Frontal cortex (tissue), 4 donors: Measurements from ENCODE around the gene VAV2. TPM values are rescaled to one million over a fixed set of nuclear protein-coding genes. Genes with fewer than 3 reads are reported as not detected.

Experiments
- DNase-seq, 2 donors: peaks; one replicate each; pipeline ENCODE4 v3.0.0; 2012; ENCODE audit warnings: low spot score in 2 of 2
- FAIRE-seq: peaks from 2 replicates; lab custom pipeline; 2012; peaks lifted over from hg19 to GRCh38; lab: Jason Lieb, UNC
- total RNA-seq: library from RNA; depleted of rRNA; stranded (reverse); fragments of >200 nt; gene quantifications from one replicate; pipeline ENCODE4 v1.2.3, GENCODE V29; 2014
- donor health status: control.
- donor health status: control.
- donor health status: control.

Gene VAV2
- total RNA-seq, 1 donor from 2014 or later = 31.0 TPM

- FAIRE-seq = no peak
- no peak for DNase-seq
Observed at GRCh38 chr9:133945977-133946753, 46.0 kb downstream of the VAV2 start.

GRCh38 chr9:133945314-133945975 is 46.7 kb downstream of the VAV2 start:
- no peak for DNase-seq
- FAIRE-seq = no peak

DNA sequence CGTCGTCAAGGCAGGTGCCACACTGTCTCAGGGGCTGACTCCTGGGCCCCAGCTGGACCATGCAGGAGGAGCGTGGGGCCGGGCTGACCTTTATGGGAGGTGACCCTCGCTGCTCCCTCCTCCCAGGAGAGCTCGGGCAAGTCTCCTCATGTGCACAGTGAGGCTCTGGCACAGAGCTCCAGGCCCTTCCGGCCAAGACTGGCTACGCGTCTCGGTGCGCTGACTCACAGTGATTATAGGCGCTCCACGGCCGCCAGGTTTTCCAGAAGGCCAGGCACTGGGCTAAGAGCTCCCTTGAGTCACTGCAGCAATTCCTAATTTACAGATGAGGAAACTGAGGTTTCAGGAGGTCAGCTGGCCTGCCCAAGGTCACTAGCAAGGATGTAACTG is 47.4 kb downstream of the VAV2 start:
- no peak for DNase-seq
- FAIRE-seq = no peak

DNA sequence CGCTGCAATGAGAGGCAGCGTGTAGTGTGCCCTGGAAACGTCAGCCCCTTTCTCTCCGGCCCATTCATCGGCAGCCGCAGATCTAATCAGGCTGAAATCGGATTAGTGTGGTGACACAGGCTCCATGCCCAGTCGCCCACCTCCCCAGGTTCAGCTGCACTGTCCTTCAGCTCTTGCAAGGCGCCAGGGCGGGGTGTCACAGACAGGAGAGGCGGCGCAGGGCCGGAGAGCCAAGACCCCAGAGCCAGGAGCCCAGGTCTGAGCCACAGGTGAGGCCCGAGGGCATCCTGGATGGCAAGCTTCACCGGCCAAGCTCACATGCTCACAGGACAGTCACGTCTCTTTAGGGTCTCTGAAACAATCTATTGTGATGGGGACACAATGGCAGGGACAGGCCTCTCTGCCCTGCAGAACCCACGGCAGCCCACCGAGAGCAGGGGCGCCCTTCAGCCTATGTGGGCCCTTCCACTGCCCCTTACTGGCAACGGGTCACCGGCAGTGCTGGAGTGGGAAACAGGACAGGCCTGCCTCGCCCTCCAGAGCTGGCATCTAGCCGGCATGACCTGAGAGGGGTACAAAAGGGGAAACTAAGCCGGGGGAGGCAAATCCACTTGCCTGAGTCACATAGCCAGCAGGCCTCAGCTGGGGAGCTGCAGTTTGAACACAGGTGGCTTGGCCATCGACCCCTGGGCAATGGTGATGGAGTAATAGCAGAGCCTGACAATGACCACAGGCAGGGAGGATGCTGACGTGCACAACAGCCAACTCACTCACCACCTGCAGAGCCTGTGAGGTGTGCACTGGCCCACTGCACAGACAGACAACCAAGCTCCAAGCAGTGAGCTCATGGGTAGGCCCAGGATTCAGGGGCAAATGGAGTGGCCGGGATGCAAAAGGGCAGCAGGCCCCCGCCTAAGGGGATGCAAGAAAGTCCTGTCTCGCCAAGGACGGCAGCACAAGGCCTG is 48.1 kb downstream of the VAV2 start:
- DNase-seq (no peak), FAIRE-seq (no peak)

- FAIRE-seq (no peak), DNase-seq (no peak)
Observed at GRCh38 chr9:133943036-133943780, 48.9 kb downstream of the VAV2 start.

DNA sequence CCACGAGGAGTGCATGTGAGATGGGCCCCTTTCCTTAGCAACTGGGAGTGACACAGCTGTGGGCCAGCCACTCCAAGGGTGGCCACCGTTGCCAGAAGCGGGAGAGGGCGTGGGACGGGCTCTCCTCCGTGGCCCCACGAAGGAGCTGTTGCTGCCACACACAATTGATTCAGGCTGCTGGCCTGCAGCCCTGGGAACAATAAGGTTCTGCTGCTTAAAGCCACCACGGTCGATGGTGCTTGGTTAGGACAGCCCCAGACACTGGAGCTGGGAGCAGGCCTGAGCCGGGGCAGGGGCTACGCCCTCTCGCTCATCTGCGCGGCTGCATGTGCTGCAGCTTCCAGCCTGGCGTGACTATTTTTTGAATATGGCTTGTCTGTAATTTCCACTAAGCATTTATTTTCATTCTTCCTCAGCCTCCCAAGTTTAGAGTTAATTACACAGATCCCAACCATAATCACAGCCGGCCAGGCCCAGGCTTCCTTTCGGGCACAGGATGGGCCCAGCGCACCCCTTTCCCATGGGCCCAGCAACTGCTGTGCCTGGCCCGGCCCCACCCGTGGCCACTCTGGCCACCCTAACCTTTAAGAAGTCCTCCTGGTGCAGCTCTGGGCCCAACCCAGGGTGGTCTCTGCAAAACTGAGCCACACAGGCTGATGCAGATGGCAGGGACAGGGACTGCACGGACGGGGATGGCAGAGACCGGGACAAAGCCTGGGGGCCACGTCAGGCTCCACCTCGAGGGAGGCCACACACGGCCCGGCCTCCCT is 49.7 kb downstream of the VAV2 start:
- FAIRE-seq (no peak), DNase-seq (no peak)

- no peak for DNase-seq
- FAIRE-seq = no peak
Observed at GRCh38 chr9:133939845-133940244, 52.3 kb downstream of the VAV2 start.

DNA sequence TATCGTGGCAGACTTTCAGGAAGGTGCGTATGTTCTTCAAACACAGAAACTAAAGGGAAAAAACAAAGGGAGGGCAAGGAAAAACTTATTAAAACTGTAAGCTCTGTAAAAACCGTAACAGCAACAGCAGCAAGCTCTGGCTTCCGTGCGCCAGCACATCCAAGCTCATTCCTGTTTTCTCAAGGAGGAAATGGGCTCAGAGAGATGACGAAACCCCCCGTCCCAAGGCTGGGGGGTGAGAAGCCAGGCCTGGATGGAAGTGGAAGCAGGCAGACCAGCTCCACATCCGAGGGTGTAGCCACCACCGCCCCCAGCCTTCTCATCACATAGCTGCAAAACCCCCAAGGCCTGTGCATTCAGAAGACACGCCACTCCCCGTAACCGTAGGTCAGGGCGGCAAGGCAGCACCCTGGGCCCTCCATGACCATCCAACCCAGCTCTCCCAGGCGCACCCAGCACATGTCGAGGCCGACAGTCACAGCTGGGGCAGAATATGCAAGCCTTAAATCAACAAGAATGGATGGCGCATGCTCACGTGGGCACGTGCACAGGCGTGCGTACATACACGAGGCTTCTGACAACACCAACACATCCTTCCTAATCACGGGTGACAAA is 52.8 kb downstream of the VAV2 start:
- DNase-seq (no peak), FAIRE-seq (no peak)

DNA sequence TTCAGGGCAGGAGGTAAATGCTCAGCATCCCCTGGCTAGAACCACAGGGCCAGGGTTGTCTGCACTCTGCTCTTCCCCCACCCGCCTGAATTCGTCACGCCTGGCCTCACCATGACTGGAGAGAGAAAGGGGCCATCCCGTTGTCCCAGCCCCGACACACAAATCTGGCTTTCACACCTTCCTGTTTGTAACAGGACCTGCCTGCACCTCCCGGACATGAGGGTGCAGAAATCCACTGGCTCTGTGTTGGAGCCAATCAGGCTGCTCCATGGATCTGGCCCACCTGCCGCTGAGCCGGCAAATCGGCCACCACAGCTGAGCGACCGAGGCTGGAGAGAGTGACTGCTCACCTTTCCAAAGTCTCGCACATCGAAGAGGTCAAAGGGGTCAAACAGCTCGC is 53.4 kb downstream of the VAV2 start:
- no peak for FAIRE-seq
- no peak for DNase-seq

- FAIRE-seq (no peak), DNase-seq (no peak)
Observed at GRCh38 chr9:133938086-133938485, 54.0 kb downstream of the VAV2 start.

DNA sequence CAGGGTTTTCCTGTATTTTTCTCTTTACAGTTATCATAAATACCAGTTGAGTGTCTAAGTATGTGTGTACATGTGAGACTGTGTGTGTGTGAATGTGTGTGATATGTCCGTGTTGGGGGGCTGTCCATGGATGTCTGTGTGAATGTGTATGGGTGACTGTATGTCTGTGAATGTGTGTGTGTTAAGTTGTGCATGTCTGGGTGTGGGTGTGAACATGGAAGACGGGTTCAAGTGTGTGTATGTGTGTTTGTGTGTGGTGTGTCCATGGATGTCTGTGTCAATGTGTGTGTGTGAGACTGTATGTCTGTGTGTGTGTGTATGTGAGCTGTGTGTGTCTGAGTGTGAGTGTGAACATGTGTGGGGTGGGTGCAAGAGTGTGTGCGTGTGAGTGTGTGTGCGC is 55.0 kb downstream of the VAV2 start:
- FAIRE-seq (no peak), DNase-seq (no peak)

- no peak for FAIRE-seq
- DNase-seq = no peak
Observed at GRCh38 chr9:133935328-133936005, 56.7 kb downstream of the VAV2 start.

- FAIRE-seq = no peak
- DNase-seq = no peak
Observed at GRCh38 chr9:133934482-133935232, 57.5 kb downstream of the VAV2 start.

- no peak for DNase-seq
- FAIRE-seq = no peak
Observed at GRCh38 chr9:133933426-133934026, 58.6 kb downstream of the VAV2 start.

DNA sequence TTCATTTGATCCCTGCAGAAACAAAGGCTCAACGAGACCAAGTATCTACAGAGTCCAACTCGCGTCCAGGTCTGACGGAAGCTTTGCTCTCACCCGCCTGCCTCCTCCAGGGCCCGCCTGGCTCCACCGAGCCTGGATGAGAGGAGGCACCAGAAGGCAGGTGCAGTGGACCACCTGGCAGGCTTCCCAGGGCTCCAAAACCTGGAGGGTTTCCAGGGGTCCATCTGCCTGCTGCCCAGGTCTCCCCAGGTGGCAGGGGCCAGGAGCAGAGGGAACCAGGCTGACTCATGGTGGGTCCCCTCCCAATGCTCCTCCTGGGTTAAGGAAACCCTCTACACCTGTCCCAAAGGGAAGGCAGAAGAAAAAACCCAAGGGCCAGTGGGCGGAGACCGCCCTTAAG is 59.5 kb downstream of the VAV2 start:
- DNase-seq (no peak), FAIRE-seq (no peak)

GRCh38 chr9:133932181-133932580 is 59.9 kb downstream of the VAV2 start:
- no peak for DNase-seq
- FAIRE-seq = no peak
